ENCODE data around the gene HERPUD2. TPM values are rescaled to one million over a fixed set of nuclear protein-coding genes. Genes with fewer than 3 reads are reported as not detected.
"Not testable (repeated sequence)": the region's sequence is repeated elsewhere in the genome, so short reads cannot be mapped to it uniquely, and the experiment has no call there.

Gene HERPUD2
- total RNA-seq, 4 donors from 2014 or later = 17.6 to 118 (median 37.7) TPM

DNA sequence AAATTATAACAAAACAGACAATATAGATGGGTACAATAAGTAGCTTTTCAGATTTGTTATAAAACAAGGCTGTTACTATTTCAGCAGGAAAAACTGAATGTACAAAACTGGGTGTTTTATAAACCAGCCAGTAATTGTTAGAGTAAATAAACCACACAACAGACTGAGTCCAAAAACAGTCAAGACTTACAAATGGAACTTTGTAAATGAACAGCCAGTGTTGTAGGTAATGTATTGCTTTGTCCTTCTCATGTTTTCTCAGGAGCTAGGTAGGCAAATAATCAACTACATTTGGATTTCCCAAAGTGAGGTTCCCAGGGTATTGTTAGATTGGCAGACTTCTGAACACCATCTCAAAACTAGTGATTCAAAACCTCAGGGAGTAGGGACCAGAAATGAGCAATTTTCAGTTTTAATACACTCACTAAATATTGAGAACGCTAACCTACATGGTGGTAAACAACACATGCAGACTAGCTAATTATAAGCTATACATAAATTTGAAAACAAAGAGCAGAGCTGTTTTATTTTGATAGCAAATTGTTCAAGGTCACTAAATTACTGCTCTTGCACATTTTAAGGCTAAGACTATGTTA, 36.2 kb downstream of the HERPUD2 start:
- H3K4me3 ChIP-seq = no peak overlapping the region
- intact Hi-C loops (cut with DNase I; ENCODE audit: low total_unique reads) = no loop called here
- no peak for TF ChIP-seq POLR2AphosphoS5 (IDR thresholded peaks at IDR 0.05)
- H3K27me3 ChIP-seq = no peaks in the 10 kb centered on the region
- 67 to 68% methylated on average over 1 of the region's 1 CpG for WGBS, 2 donors (ENCODE audit: low coverage in 1 of 2)
- no peaks in the 10 kb centered on the region for H3K9me3 ChIP-seq
- H3K4me1 ChIP-seq = no peaks in the 10 kb centered on the region
- DNase-seq = no peak
- peaks cover 0 to 12% (median 0%) of the 10 kb centered on the region in 4 donors for H3K36me3 ChIP-seq
- in situ Hi-C loops (cut with MboI; ENCODE audit: low pct_ligation_motif_present in 1 of 4, low pct_unique_long_range_greater_than_20kb in 1 of 4, low sequenced_read_pairs in 3 of 4) = no loop called here
- no peak overlapping the region for H3K27ac ChIP-seq

- TF ChIP-seq CTCF (IDR thresholded peaks at IDR 0.05) (no peak), POLR2A (IDR thresholded peaks at IDR 0.05) (no peak)
- Histone ChIP-seq H3K4me3 (no peak overlapping the region), H3K9me3 (peaks cover 0 to 9% of the 10 kb centered on the region in 2 donors), H3K4me1 (no peaks in the 10 kb centered on the region), H3K27ac (no peak overlapping the region), H3K36me3 (peaks cover 0 to 16% (median 0%) of the 10 kb centered on the region in 4 donors), H3K27me3 (no peaks in the 10 kb centered on the region)
- no peak for DNase-seq
- intact Hi-C loops (cut with DNase I; ENCODE audit: low total_unique reads) (no loop called here), in situ Hi-C loops (cut with MboI; ENCODE audit: low pct_ligation_motif_present in 1 of 4, low pct_unique_long_range_greater_than_20kb in 1 of 4, low sequenced_read_pairs in 3 of 4) (no loop called here)
- 86 to 88% methylated on average over 2 of the region's 2 CpGs for WGBS, 2 donors (ENCODE audit: low coverage in 1 of 2)
Observed at GRCh38 chr7:35657125-35657524, 37.8 kb downstream of the HERPUD2 start.

GRCh38 chr7:35654558-35654957, 40.4 kb downstream of the HERPUD2 start:
- peaks cover 0 to 11% of the 10 kb centered on the region in 2 donors for H3K9me3 ChIP-seq
- H3K4me1 ChIP-seq; intact Hi-C loops (cut with DNase I; ENCODE audit: low total_unique reads); H3K27me3 ChIP-seq; DNase-seq; in situ Hi-C loops (cut with MboI; ENCODE audit: low pct_ligation_motif_present in 1 of 4, low pct_unique_long_range_greater_than_20kb in 1 of 4, low sequenced_read_pairs in 3 of 4); H3K27ac ChIP-seq; H3K4me3 ChIP-seq: not testable (repeated sequence)
- peaks cover 0 to 16% (median 0%) of the 10 kb centered on the region in 4 donors for H3K36me3 ChIP-seq
- WGBS, 2 donors (ENCODE audit: low coverage in 1 of 2) = 90 to 92% methylated on average over 2 to 3 of the region's 3 CpGs

DNA sequence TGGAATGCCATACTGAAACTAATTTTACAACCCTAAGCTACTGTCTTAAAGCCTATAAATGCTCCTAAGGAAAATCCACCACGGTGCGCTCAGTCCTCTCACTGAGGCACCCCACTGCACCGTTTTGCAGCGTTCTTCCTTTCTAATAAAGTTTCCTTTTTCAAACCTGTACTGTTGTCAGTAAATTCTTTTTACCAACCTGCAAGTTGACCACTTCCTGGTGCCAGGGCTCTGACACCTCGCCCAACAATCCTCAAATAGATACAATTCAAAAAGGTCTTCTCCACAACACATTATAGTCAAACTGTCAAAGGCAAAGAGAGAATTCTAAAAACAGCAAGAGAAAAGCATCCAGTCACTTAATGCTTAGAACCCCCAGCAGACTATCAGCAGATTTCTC, 42.8 kb downstream of the HERPUD2 start:
- Histone ChIP-seq H3K4me1 (peaks cover 2 to 11% (median 7%) of the 10 kb centered on the region in 4 donors), H3K9me3 (peaks cover 0 to 11% of the 10 kb centered on the region in 2 donors), H3K27me3 (no peaks in the 10 kb centered on the region), H3K36me3 (peaks cover 0 to 16% (median 0%) of the 10 kb centered on the region in 4 donors), H3K27ac (no peak overlapping the region), H3K4me3 (no peak overlapping the region)
- 80 to 97% methylated on average over 4 to 5 of the region's 5 CpGs for WGBS, 2 donors (ENCODE audit: low coverage in 1 of 2)
- in situ Hi-C loops (cut with MboI; ENCODE audit: low pct_ligation_motif_present in 1 of 4, low pct_unique_long_range_greater_than_20kb in 1 of 4, low sequenced_read_pairs in 3 of 4) (no loop called here), intact Hi-C loops (cut with DNase I; ENCODE audit: low total_unique reads) (no loop called here)
- no peak for DNase-seq
- TF ChIP-seq CTCF (IDR thresholded peaks at IDR 0.05) = no peak
- TF ChIP-seq POLR2A (IDR thresholded peaks at IDR 0.05) = no peak
- no peak for TF ChIP-seq POLR2AphosphoS5 (IDR thresholded peaks at IDR 0.05)
- no peak for TF ChIP-seq EP300 (IDR thresholded peaks at IDR 0.05; ENCODE audit: low read depth)

DNA sequence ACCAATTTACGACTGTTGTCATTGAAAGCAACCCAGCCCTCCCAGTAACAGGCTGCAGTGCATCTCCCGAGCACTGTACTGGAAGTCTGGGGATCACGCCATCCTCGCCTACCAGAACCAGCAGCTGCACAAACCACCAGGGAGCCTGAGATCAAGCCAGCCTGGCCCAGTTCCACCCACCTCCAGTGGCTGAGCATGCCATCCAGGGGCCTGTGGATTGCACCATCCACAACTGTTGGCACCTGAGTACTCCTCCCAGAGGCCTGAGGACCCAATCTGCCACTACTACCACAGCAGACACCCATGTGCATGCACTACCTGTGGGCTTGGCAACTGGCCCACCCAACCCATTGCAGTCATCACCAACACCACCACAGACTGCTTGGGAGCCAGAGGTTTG, 44.2 kb downstream of the HERPUD2 start:
- no peak for TF ChIP-seq POLR2AphosphoS5 (IDR thresholded peaks at IDR 0.05)
- no peak for TF ChIP-seq CTCF (IDR thresholded peaks at IDR 0.05)
- TF ChIP-seq EP300 (IDR thresholded peaks at IDR 0.05; ENCODE audit: low read depth) = no peak
- WGBS, 2 donors (ENCODE audit: low coverage in 1 of 2) = 100% methylated on average over 4 of the region's 4 CpGs; no CpG with 5 or more reads in 1 of the 2 donors
- in situ Hi-C loops (cut with MboI; ENCODE audit: low pct_ligation_motif_present in 1 of 4, low pct_unique_long_range_greater_than_20kb in 1 of 4, low sequenced_read_pairs in 3 of 4) = no loop called here

More for the DNA sequence above, 44.2 kb downstream of the HERPUD2 start:
- H3K4me3 ChIP-seq = no peak overlapping the region
- H3K9me3 ChIP-seq = peaks cover 0 to 11% of the 10 kb centered on the region in 2 donors
- no peak overlapping the region for H3K27ac ChIP-seq
- intact Hi-C loops (cut with DNase I; ENCODE audit: low total_unique reads) = no loop called here
- peaks cover 0 to 9% (median 0%) of the 10 kb centered on the region in 4 donors for H3K36me3 ChIP-seq
- no peak for DNase-seq
- H3K4me1 ChIP-seq = peaks cover 11 to 24% (median 14%) of the 10 kb centered on the region in 4 donors
- no peaks in the 10 kb centered on the region for H3K27me3 ChIP-seq

All from transverse colon (tissue), 4 donors.